GM23338 (cell line): ENCODE data around the gene DACT2. TPM values are rescaled to one million over a fixed set of nuclear protein-coding genes. Genes with fewer than 3 reads are reported as not detected.

Source experiments
- ATAC-seq: fragments of 200-7000 bp; cut with Tn5 transposase; 3 replicates; pipeline ENCODE4 v1.9.1; 2020
- DNase-seq: peaks from one replicate; pipeline ENCODE4 v3.0.0-alpha.2; 2015; ENCODE audit warnings: low spot score
- H2AFZ ChIP-seq: fragments of 200-600 bp; sonication (generic); 2 replicates; pipeline ENCODE4 v1.8.0; 2016; ENCODE audit warnings: antibody characterized with exemption, mild to moderate bottlenecking, moderate library complexity
- H3F3A ChIP-seq: fragments of 200-600 bp; sonication (generic); replicated peaks from 2 replicates; pipeline ENCODE4 v1.8.0; 2017; ENCODE audit warnings: antibody characterized with exemption, mixed run types, low read depth
- H3K27ac ChIP-seq: fragments of 200-600 bp; sonication (generic); 2 replicates; pipeline ENCODE4 v1.6.1; 2016; ENCODE audit warnings: low read depth
- H3K27me3 ChIP-seq: fragments of 200-600 bp; sonication (generic); 2 replicates; pipeline ENCODE4 v1.8.0; 2016; ENCODE audit warnings: mild to moderate bottlenecking, mixed run types, moderate library complexity; ENCODE audit not compliant: insufficient read depth
- H3K36me3 ChIP-seq: fragments of 200-600 bp; sonication (generic); 2 replicates; pipeline ENCODE4 v1.8.0; 2016; ENCODE audit warnings: mild to moderate bottlenecking; ENCODE audit not compliant: insufficient read depth
- H3K4me1 ChIP-seq: fragments of 200-600 bp; sonication (generic); 2 replicates; pipeline ENCODE4 v1.8.0; 2016; ENCODE audit warnings: mild to moderate bottlenecking, moderate library complexity; ENCODE audit not compliant: insufficient read depth
- H3K4me2 ChIP-seq: fragments of 200-600 bp; sonication (generic); 2 replicates; pipeline ENCODE4 v1.7.1; 2017; ENCODE audit warnings: mixed run types
- H3K4me3 ChIP-seq: fragments of 200-600 bp; sonication (generic); 2 replicates; pipeline ENCODE4 v1.6.1; 2016; ENCODE audit warnings: mixed run types
- H3K79me2 ChIP-seq: fragments of 200-600 bp; sonication (generic); replicated peaks from 2 replicates; pipeline ENCODE4 v1.8.0; 2017; ENCODE audit warnings: mild to moderate bottlenecking; ENCODE audit not compliant: insufficient read depth
- H3K9me2 ChIP-seq: fragments of 200-600 bp; sonication (generic); 2 replicates; pipeline ENCODE4 v1.8.0; 2017; ENCODE audit not compliant: insufficient read depth
- H4K20me1 ChIP-seq: fragments of 200-600 bp; sonication (generic); replicated peaks from 2 replicates; pipeline ENCODE4 v1.8.0; 2017; ENCODE audit warnings: mild to moderate bottlenecking; ENCODE audit not compliant: insufficient read depth
- H3K27ac Mint-ChIP-seq: 2 replicates; pipeline ENCODE4 v1.8.0; 2020; ENCODE audit warnings: inconsistent platforms, mild to moderate bottlenecking, moderate library complexity, mixed read lengths
- H3K27me3 Mint-ChIP-seq: 3 replicates; pipeline ENCODE4 v1.8.0; 2022; ENCODE audit warnings: low read depth, mild to moderate bottlenecking, moderate library complexity, mixed read lengths, inconsistent platforms; ENCODE audit not compliant: insufficient read depth, poor library complexity
- H3K36me3 Mint-ChIP-seq: 3 replicates; pipeline ENCODE4 v1.8.0; 2021; ENCODE audit warnings: low read depth, mild to moderate bottlenecking, inconsistent platforms, moderate library complexity, mixed read lengths
- H3K4me1 Mint-ChIP-seq: 3 replicates; pipeline ENCODE4 v1.8.0; 2020; ENCODE audit warnings: mild to moderate bottlenecking, inconsistent platforms, mixed read lengths
- H3K4me3 Mint-ChIP-seq: 3 replicates; pipeline ENCODE4 v1.8.0; 2021; ENCODE audit warnings: moderate library complexity, mild to moderate bottlenecking, inconsistent platforms, mixed read lengths
- H3K9me3 Mint-ChIP-seq: 3 replicates; pipeline ENCODE4 v1.8.0; 2020; ENCODE audit warnings: moderate library complexity, mild to moderate bottlenecking, inconsistent platforms, mixed read lengths
- CREB1 ChIP-seq: fragments of 250-450 bp; sonication (Bioruptor Pico); IDR thresholded peaks from 2 replicates; pipeline ENCODE4 v1.5.0; 2020; ENCODE audit warnings: low read depth, mild to moderate bottlenecking, moderate library complexity
- EZH2 ChIP-seq: fragments of 200-600 bp; sonication (generic); IDR thresholded peaks from one replicate; pipeline ENCODE4 v1.8.0; 2017; ENCODE audit warnings: antibody characterized with exemption, mild to moderate bottlenecking, low read depth; ENCODE audit not compliant: unreplicated experiment
- EZH2phosphoT487 ChIP-seq: fragments of 200-600 bp; sonication (generic); IDR thresholded peaks from one replicate; pipeline ENCODE4 v1.8.1; 2018; ENCODE audit warnings: antibody characterized with exemption; ENCODE audit not compliant: unreplicated experiment
- JUNB ChIP-seq: IDR thresholded peaks from one replicate; pipeline ENCODE4 v1.6.1; 2016; ENCODE audit warnings: antibody characterized with exemption; ENCODE audit not compliant: unreplicated experiment
- NANOG ChIP-seq: IDR thresholded peaks from 2 replicates; pipeline ENCODE4 v1.6.1; 2016; ENCODE audit warnings: antibody characterized with exemption, borderline replicate concordance
- POLR2AphosphoS5 ChIP-seq: IDR thresholded peaks from 2 replicates; pipeline ENCODE4 v1.6.1; 2016; ENCODE audit warnings: antibody characterized with exemption, low read depth
- REST ChIP-seq: IDR thresholded peaks from one replicate; pipeline ENCODE4 v1.6.1; 2018; ENCODE audit warnings: antibody characterized with exemption; ENCODE audit not compliant: unreplicated experiment
- STAT1 ChIP-seq: IDR thresholded peaks from one replicate; pipeline ENCODE4 v1.6.1; 2016; ENCODE audit warnings: antibody characterized with exemption; ENCODE audit not compliant: unreplicated experiment
- ZNF114 ChIP-seq: fragments of 250-450 bp; sonication (Bioruptor Pico); IDR thresholded peaks from 2 replicates; pipeline ENCODE4 v1.5.0; 2020; ENCODE audit warnings: mild to moderate bottlenecking, moderate library complexity
- ZNF331 ChIP-seq: fragments of 250-450 bp; sonication (Bioruptor Pico); IDR thresholded peaks from 2 replicates; pipeline ENCODE4 v1.5.0; 2020; ENCODE audit warnings: low read depth, mild to moderate bottlenecking, moderate library complexity
- polyA plus RNA-seq: library from polyadenylated mRNA; unstranded; fragments of >200 nt; fragmentation: Nextera tagmentation; extraction: Ambion mirVana; gene quantifications from 2 replicates; pipeline ENCODE4 v1.2.1, GENCODE V29; 2016
- total RNA-seq: library from RNA; depleted of rRNA; stranded (reverse); fragments of >200 nt; shearing (Covaris generic); gene quantifications from 2 replicates; pipeline ENCODE4 v1.2.3, GENCODE V29; 2014
- TF ChIP-seq, protein P1 (sequence below), 2 experiments: fragments of 200-600 bp in 1 of 2; sonication (generic) in 1 of 2; conservative IDR thresholded peaks; 2 replicates each; pipeline versions ENCODE4 v1.5.1 to v1.6.1; 2016 to 2017; ENCODE audit warnings: antibody characterized with exemption in 2 of 2, low read depth in 2 of 2, mild to moderate bottlenecking in 2 of 2, moderate library complexity in 1 of 2
- TF ChIP-seq, protein P2 (sequence below): fragments of 250-450 bp; sonication (Bioruptor Pico); IDR thresholded peaks from 2 replicates; pipeline ENCODE4 v1.5.0; 2020; ENCODE audit warnings: mild to moderate bottlenecking, moderate library complexity
- TF ChIP-seq, protein P3 (sequence below): IDR thresholded peaks from 2 replicates; pipeline ENCODE4 v1.6.1; 2016; ENCODE audit warnings: antibody characterized with exemption

DACT2 gene
- total and polyA plus RNA-seq, 2 experiments from 2014 or later, result 1.8 to 10.6 TPM

DNA sequence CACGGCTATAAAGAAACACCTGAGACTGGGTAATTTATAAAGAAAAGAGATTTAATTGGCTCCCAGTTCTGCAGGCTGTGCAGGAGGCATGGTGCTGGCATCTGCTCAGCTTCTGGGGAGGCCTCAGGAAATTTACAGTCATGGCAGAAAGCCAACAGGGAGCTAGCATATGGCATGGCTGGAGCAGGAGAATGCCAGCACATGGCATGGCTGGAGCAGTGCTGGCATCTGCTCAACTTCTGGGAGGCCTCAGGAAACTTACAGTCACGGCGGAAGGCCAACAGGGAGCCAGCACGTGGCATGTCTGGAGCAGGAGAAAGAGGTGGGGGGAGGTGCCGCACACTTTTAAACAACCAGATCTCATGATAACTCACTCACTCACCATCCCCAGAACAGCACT lies 32.5 kb upstream of the DACT2 start:
- no peaks in the 10 kb centered on the region for H3K36me3 ChIP-seq
- H3K27ac ChIP-seq, result no peak overlapping the region
- no peaks in the 10 kb centered on the region for H3K27me3 ChIP-seq
- Mint-ChIP-seq H3K27me3 (peaks cover 7% of the 10 kb centered on the region), H3K9me3 (no peaks in the 10 kb centered on the region), H3K27ac (no peak overlapping the region), H3K4me1 (peaks cover 5% of the 10 kb centered on the region; the same call in 1 of the 3 replicates), H3K4me3 (no peak overlapping the region), H3K36me3 (no peaks in the 10 kb centered on the region)
- no peaks in the 10 kb centered on the region for H3K79me2 ChIP-seq
- H2AFZ ChIP-seq, result no peak overlapping the region
- no peaks in the 10 kb centered on the region for H3F3A ChIP-seq
- DNase-seq (no peak), ATAC-seq (no peak)
- TF ChIP-seq EZH2phosphoT487 (no peak), EZH2 (no peak), REST (no peak), NANOG (no peak), STAT1 (no peak), ZNF331 (CRISPR knock-in tag) (no peak), CREB1 (no peak), ZNF114 (CRISPR knock-in tag) (no peak), JUNB (no peak), POLR2AphosphoS5 (no peak)
- TF ChIP-seq, protein P1, sequence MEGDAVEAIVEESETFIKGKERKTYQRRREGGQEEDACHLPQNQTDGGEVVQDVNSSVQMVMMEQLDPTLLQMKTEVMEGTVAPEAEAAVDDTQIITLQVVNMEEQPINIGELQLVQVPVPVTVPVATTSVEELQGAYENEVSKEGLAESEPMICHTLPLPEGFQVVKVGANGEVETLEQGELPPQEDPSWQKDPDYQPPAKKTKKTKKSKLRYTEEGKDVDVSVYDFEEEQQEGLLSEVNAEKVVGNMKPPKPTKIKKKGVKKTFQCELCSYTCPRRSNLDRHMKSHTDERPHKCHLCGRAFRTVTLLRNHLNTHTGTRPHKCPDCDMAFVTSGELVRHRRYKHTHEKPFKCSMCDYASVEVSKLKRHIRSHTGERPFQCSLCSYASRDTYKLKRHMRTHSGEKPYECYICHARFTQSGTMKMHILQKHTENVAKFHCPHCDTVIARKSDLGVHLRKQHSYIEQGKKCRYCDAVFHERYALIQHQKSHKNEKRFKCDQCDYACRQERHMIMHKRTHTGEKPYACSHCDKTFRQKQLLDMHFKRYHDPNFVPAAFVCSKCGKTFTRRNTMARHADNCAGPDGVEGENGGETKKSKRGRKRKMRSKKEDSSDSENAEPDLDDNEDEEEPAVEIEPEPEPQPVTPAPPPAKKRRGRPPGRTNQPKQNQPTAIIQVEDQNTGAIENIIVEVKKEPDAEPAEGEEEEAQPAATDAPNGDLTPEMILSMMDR (conservative IDR thresholded peaks at IDR 0.05; ENCODE audit: low read depth in 2 of 2), result no peak
- TF ChIP-seq, protein P2, sequence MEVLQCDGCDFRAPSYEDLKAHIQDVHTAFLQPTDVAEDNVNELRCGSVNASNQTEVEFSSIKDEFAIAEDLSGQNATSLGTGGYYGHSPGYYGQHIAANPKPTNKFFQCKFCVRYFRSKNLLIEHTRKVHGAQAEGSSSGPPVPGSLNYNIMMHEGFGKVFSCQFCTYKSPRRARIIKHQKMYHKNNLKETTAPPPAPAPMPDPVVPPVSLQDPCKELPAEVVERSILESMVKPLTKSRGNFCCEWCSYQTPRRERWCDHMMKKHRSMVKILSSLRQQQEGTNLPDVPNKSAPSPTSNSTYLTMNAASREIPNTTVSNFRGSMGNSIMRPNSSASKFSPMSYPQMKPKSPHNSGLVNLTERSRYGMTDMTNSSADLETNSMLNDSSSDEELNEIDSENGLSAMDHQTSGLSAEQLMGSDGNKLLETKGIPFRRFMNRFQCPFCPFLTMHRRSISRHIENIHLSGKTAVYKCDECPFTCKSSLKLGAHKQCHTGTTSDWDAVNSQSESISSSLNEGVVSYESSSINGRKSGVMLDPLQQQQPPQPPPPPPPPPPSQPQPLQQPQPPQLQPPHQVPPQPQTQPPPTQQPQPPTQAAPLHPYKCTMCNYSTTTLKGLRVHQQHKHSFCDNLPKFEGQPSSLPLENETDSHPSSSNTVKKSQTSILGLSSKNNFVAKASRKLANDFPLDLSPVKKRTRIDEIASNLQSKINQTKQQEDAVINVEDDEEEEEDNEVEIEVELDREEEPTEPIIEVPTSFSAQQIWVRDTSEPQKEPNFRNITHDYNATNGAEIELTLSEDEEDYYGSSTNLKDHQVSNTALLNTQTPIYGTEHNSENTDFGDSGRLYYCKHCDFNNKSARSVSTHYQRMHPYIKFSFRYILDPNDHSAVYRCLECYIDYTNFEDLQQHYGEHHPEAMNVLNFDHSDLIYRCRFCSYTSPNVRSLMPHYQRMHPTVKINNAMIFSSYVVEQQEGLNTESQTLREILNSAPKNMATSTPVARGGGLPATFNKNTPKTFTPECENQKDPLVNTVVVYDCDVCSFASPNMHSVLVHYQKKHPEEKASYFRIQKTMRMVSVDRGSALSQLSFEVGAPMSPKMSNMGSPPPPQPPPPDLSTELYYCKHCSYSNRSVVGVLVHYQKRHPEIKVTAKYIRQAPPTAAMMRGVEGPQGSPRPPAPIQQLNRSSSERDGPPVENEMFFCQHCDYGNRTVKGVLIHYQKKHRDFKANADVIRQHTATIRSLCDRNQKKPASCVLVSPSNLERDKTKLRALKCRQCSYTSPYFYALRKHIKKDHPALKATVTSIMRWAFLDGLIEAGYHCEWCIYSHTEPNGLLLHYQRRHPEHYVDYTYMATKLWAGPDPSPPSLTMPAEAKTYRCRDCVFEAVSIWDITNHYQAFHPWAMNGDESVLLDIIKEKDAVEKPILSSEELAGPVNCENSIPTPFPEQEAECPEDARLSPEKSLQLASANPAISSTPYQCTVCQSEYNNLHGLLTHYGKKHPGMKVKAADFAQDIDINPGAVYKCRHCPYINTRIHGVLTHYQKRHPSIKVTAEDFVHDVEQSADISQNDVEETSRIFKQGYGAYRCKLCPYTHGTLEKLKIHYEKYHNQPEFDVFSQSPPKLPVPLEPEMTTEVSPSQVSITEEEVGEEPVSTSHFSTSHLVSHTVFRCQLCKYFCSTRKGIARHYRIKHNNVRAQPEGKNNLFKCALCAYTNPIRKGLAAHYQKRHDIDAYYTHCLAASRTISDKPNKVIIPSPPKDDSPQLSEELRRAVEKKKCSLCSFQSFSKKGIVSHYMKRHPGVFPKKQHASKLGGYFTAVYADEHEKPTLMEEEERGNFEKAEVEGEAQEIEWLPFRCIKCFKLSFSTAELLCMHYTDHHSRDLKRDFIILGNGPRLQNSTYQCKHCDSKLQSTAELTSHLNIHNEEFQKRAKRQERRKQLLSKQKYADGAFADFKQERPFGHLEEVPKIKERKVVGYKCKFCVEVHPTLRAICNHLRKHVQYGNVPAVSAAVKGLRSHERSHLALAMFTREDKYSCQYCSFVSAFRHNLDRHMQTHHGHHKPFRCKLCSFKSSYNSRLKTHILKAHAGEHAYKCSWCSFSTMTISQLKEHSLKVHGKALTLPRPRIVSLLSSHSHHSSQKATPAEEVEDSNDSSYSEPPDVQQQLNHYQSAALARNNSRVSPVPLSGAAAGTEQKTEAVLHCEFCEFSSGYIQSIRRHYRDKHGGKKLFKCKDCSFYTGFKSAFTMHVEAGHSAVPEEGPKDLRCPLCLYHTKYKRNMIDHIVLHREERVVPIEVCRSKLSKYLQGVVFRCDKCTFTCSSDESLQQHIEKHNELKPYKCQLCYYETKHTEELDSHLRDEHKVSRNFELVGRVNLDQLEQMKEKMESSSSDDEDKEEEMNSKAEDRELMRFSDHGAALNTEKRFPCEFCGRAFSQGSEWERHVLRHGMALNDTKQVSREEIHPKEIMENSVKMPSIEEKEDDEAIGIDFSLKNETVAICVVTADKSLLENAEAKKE, result no peak
- TF ChIP-seq, protein P3, sequence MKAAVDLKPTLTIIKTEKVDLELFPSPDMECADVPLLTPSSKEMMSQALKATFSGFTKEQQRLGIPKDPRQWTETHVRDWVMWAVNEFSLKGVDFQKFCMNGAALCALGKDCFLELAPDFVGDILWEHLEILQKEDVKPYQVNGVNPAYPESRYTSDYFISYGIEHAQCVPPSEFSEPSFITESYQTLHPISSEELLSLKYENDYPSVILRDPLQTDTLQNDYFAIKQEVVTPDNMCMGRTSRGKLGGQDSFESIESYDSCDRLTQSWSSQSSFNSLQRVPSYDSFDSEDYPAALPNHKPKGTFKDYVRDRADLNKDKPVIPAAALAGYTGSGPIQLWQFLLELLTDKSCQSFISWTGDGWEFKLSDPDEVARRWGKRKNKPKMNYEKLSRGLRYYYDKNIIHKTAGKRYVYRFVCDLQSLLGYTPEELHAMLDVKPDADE, result no peak
- no peak overlapping the region for H3K4me3 ChIP-seq
- H4K20me1 ChIP-seq, result no peaks in the 10 kb centered on the region
- H3K4me1 ChIP-seq, result no peaks in the 10 kb centered on the region
- no peak overlapping the region for H3K4me2 ChIP-seq
- H3K9me2 ChIP-seq, result peaks cover 5% of the 10 kb centered on the region; the same call in 1 of the 2 replicates
